GM18868 (cell line): ENCODE data around the gene INO80.

Experiments
- ATAC-seq: cut with Tn5 transposase; IDR thresholded peaks from one replicate; pipeline ENCODE4 v1.9.1; 2021; ENCODE audit warnings: mild to moderate bottlenecking, moderate library complexity; ENCODE audit not compliant: unreplicated experiment

INO80 gene

GRCh38 chr15:40931300-40932142, 184.6 kb downstream of the INO80 start:
- no peak for ATAC-seq

GRCh38 chr15:40930430-40931299, 185.4 kb downstream of the INO80 start:
- no peak for ATAC-seq

- ATAC-seq: no peak
Observed at GRCh38 chr15:40929660-40930429, 186.2 kb downstream of the INO80 start.
